HG02840 (cell line): Measurements from ENCODE around the gene SSNA1.

Source experiments
- ATAC-seq: cut with Tn5 transposase; IDR thresholded peaks from one replicate; pipeline ENCODE4 v1.9.1; 2021; ENCODE audit warnings: mild to moderate bottlenecking, moderate library complexity, moderate number of reproducible peaks; ENCODE audit not compliant: unreplicated experiment, low FRiP score

The SSNA1 gene

GRCh38 chr9:137150617-137151457, 37.6 kb upstream of the SSNA1 start:
- no peak for ATAC-seq

- ATAC-seq: no peak
These were observed 35.6 kb upstream of the SSNA1 start for GRCh38 chr9:137152844-137153405.

- no peak for ATAC-seq
These were observed 31.7 kb upstream of the SSNA1 start for GRCh38 chr9:137156567-137157375.

- no peak for ATAC-seq
These were observed 30.7 kb upstream of the SSNA1 start for GRCh38 chr9:137157618-137158415.

DNA sequence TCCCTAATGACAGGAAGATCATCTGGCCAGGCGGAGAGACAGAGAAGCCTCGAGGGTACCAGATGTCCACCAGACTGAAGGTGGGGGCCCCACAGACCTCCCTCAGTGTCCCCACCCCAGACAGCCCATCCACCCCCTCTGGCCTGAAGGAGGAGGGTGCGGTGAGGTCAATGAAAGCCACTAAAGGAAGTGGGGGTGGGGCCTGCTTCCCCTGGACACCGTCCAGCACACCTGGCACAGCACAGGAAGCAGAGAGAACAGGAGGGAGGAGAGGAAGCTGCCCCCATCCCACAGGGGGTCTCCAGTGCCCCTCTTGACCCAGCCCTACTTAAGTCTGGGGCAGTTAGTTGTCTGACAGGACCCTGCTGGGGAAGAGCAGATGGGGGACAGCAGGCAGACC, 29.9 kb upstream of the SSNA1 start:
- no peak for ATAC-seq

- ATAC-seq: no peak
These were observed 29.1 kb upstream of the SSNA1 start for GRCh38 chr9:137159105-137160053.

DNA sequence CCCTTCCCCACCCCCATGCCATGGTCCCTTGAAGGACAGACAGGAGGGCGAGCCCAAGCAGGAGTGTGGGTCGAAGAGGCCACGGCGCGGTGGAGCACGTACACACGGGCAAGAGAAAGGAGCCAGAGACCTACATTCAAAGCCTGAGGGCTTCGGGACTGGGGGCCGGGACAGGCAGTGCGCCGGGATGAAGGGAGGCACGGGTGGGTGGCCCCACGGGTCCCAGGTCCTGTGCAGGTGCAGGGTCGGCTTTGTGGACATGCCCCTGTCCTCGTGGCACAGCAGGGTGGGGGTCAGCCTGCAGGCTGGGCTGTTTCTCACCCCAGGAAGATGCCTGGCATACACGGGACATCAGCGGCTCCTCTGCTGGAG, 28.4 kb upstream of the SSNA1 start:
- no peak for ATAC-seq

GRCh38 chr9:137160716-137161557, 27.5 kb upstream of the SSNA1 start:
- no peak for ATAC-seq

GRCh38 chr9:137161558-137162486, 26.7 kb upstream of the SSNA1 start:
- ATAC-seq: no peak

DNA sequence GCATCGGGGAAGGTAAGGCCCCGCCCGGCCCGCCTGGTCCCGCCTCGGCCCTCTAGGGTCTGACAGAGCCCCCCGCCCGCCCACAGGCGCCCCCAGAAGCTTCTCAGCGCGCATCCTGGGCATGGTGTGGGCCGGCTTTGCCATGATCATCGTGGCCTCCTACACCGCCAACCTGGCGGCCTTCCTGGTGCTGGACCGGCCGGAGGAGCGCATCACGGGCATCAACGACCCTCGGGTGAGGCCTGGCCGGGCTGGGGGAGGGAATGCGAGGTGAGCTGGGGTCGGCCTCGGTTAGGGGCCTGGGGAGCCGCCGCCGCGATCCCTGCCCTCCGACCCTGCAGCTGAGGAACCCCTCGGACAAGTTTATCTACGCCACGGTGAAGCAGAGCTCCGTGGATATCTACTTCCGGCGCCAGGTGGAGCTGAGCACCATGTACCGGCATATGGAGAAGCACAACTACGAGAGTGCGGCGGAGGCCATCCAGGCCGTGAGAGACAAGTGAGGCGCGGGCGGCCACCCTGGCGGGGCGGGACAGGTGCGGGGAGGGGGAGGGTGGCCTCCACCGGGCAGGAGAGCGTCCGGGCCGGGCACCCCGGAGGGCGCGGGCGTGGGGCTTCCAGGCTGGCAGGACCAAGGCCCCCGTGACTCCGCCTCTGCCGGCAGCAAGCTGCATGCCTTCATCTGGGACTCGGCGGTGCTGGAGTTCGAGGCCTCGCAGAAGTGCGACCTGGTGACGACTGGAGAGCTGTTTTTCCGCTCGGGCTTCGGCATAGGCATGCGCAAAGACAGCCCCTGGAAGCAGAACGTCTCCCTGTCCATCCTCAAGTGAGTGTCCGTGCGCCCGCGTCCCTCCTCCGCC, 25.7 kb upstream of the SSNA1 start:
- ATAC-seq: no peak

- no peak for ATAC-seq
These were observed 25.1 kb upstream of the SSNA1 start for GRCh38 chr9:137163365-137163715.

DNA sequence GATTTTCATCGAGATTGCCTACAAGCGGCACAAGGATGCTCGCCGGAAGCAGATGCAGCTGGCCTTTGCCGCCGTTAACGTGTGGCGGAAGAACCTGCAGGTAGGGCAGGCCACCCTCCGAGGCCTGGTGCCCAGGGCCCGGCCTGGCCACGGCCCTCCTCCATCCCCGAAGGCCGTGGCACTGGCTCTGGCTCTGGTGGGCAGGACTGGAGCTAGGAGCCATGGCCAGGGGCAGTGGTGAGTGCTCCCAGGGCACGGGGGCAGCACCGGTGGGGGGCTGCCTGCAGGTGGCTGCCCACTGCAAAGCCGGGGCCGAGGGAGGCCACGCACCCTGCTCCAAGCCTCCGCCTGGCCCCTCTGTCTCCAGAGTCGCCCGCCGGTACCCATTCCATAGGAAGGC, 24.7 kb upstream of the SSNA1 start:
- ATAC-seq: no peak

DNA sequence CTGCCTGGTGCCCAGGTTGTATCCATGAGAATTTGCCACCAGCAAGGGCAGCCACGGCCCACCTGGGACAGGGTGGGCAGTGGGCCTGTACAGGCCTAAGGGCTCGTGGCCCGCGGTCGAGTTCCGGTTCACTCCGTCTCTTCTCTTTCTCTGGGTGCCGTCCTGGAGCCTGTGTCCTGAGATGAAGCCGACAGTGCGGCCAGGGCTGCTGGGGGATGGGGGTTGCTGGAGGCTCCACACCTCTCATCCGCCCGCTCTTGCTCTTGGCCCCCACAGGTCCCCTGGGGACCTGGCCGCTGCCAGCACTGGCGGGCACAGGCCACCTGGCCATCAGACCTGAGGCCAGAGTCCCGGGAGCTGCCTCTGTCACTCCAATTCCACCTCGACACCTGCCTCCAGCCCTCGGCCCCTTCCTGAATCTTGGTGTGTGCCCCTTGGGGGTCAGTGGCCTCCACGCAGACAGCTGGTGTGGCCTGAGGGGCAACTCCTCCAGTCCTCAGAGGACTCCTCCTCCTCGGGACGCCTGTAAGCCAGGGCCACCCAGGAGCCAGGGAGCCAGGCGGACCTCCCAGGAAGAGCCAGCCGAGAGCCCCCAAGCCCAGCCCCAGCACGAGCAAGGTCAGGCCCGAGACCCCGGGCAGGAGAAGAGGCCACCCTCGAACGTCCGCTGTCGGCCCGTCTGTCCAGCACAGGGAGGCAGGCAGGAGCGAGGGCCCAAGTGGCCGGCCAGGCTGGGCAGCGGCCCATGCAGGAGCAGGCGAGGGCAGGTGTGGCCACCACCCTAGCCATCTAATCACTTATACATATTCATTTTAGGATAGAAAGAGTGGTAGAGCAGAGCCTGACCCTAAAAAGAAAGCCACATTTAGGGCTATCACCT, 23.9 kb upstream of the SSNA1 start:
- no peak for ATAC-seq

GRCh38 chr9:137165250-137165836, 23.1 kb upstream of the SSNA1 start:
- no peak for ATAC-seq
